Vagina (tissue), 2 donors: ENCODE data around the gene KIAA0753. TPM values are rescaled to one million over a fixed set of nuclear protein-coding genes. Genes with fewer than 3 reads are reported as not detected.

Experiments
- DNase-seq, 2 donors: peaks; one replicate each; pipeline ENCODE4 v3.0.0-alpha.2; 2017; ENCODE audit errors: extremely low spot score in 2 of 2
- H3K27ac ChIP-seq: fragments of 200-600 bp; sonication (generic); one replicate; pipeline ENCODE4 v1.5.1; 2019
- H3K27me3 ChIP-seq: fragments of 200-600 bp; sonication (generic); one replicate; pipeline ENCODE4 v1.5.1; 2019
- H3K36me3 ChIP-seq, 2 donors: fragments of 200-600 bp; sonication (generic); one replicate each; pipeline ENCODE4 v1.5.1; 2017 to 2019
- H3K4me1 ChIP-seq: fragments of 200-600 bp; sonication (generic); one replicate; pipeline ENCODE4 v1.5.1; 2019
- H3K4me3 ChIP-seq, 2 donors: fragments of 200-600 bp; sonication (generic); 1 replicate in 1 of 2; 2 replicates in 1 of 2; pipeline ENCODE4 v1.5.1; 2016 to 2019
- H3K9me3 ChIP-seq: fragments of 200-600 bp; sonication (generic); one replicate; pipeline ENCODE4 v1.5.1; 2019
- POLR2A ChIP-seq, 2 donors: fragments of 450-650 bp; IDR thresholded peaks; one replicate each; pipeline ENCODE4 v1.6.1; 2017; ENCODE audit warnings: antibody characterized with exemption in 2 of 2, mild to moderate bottlenecking in 2 of 2, moderate library complexity in 2 of 2
- POLR2AphosphoS5 ChIP-seq, 2 donors: sonication (generic); formaldehyde crosslinking; IDR thresholded peaks; one replicate each; pipeline ENCODE4 v1.9.0; 2017; ENCODE audit warnings: antibody characterized with exemption in 2 of 2, mild to moderate bottlenecking in 2 of 2, low read depth in 1 of 2; ENCODE audit not compliant: insufficient read depth in 1 of 2
- intact Hi-C: fragments of 100-400 bp; cut with DNase I; formaldehyde crosslinking; loops from one replicate; pipeline ENCODE4 v1.15.1; 2023
- total RNA-seq: library from RNA; depleted of rRNA; stranded (reverse); fragments of >200 nt; gene quantifications from one replicate; pipeline ENCODE4 v1.2.3, GENCODE V29; 2016
- TF ChIP-seq, protein P1 (sequence below), 3 experiments: fragments of 450-650 bp in 2 of 3; fragments of 200-600 bp in 1 of 3; sonication (generic) in 1 of 3; IDR thresholded peaks; one replicate each; pipeline ENCODE4 v1.5.1; 2017 to 2019; ENCODE audit warnings: antibody characterized with exemption in 3 of 3, mild to moderate bottlenecking in 2 of 3, moderate library complexity in 2 of 3

The KIAA0753 gene
- total RNA-seq, 1 donor from 2014 or later, result 14.5 TPM

DNA sequence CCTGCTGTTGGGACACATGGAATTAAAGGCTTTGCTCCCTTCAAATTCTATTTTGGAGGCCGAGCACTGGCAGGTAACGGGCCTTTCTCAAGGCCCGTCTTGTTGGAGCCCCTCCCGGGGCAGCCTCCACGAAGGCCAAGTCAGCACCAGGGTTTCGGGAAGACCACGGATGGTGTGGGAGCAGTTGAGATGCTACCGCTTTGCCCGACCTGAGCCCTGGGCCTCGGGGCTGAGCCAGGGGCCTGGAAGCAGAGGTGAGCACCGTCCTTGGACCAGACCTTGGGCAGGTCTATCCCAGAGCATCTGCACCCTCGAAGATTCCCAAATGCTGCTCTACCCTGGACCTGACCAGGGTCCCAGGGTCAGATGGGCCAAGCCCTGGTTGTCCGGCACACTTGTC lies 34.1 kb upstream of the KIAA0753 start:
- Histone ChIP-seq H3K27ac (no peak overlapping the region), H3K36me3 (no peaks in the 10 kb centered on the region), H3K27me3 (no peaks in the 10 kb centered on the region), H3K4me3 (no peak overlapping the region), H3K4me1 (no peaks in the 10 kb centered on the region), H3K9me3 (no peaks in the 10 kb centered on the region)
- intact Hi-C loops, result no loop called here
- TF ChIP-seq, protein P1, sequence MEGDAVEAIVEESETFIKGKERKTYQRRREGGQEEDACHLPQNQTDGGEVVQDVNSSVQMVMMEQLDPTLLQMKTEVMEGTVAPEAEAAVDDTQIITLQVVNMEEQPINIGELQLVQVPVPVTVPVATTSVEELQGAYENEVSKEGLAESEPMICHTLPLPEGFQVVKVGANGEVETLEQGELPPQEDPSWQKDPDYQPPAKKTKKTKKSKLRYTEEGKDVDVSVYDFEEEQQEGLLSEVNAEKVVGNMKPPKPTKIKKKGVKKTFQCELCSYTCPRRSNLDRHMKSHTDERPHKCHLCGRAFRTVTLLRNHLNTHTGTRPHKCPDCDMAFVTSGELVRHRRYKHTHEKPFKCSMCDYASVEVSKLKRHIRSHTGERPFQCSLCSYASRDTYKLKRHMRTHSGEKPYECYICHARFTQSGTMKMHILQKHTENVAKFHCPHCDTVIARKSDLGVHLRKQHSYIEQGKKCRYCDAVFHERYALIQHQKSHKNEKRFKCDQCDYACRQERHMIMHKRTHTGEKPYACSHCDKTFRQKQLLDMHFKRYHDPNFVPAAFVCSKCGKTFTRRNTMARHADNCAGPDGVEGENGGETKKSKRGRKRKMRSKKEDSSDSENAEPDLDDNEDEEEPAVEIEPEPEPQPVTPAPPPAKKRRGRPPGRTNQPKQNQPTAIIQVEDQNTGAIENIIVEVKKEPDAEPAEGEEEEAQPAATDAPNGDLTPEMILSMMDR (IDR thresholded peaks at IDR 0.05), result no peak
- no peak for TF ChIP-seq POLR2A (IDR thresholded peaks at IDR 0.05)
- DNase-seq, result no peak

DNA sequence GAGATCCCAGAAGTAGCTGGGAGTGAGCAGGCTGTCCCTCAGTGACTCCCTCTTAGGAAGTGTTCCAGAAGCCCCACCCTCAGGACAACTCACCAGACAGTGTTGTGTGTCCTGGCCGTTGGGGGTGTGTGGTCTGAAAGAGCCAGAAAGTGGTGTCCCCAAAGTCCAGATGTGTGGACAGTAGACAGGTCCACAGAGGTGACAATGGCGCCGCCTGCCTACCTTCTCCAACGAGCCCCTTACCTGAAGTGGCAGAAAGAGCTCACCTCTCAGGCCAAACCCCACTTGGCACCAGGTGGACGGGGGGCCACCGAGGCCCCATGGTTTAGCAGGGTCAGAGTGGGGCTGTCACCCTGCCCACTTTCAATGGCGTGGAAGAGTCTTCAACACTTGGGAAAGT lies 30.9 kb upstream of the KIAA0753 start:
- no peak overlapping the region for H3K27ac ChIP-seq
- TF ChIP-seq POLR2AphosphoS5 (IDR thresholded peaks at IDR 0.05; ENCODE audit: insufficient read depth in 1 of 2, low read depth in 1 of 2) (no peak), POLR2A (IDR thresholded peaks at IDR 0.05) (no peak)
- TF ChIP-seq, protein P1 (IDR thresholded peaks at IDR 0.05), result no peak
- no peaks in the 10 kb centered on the region for H3K27me3 ChIP-seq
- no peaks in the 10 kb centered on the region for H3K9me3 ChIP-seq
- no peak overlapping the region for H3K4me3 ChIP-seq
- H3K36me3 ChIP-seq, result no peaks in the 10 kb centered on the region
- no peak for DNase-seq
- no peaks in the 10 kb centered on the region for H3K4me1 ChIP-seq
- intact Hi-C loops, result no loop called here

DNA sequence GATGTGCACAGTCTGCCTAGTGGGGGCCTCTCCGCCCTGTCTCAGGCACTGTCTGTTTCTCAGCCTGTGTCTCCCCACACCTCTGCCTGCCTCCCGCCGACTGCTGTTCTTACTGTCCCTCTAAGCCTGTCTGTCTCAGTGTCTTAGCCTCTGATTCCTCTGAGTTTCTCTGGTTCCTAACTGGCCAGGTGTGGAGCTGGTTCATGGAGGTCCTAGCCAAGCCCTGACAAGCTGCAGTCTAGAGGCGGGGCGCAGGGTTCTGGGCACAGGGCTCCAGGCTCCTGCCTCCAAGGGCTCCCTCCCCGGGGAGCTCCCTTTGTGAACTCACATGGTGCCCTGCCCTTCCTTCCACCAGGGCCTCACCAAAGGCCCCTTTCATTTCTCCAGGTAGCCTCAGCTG lies 30.5 kb upstream of the KIAA0753 start:
- H3K27me3 ChIP-seq, result no peaks in the 10 kb centered on the region
- H3K27ac ChIP-seq, result no peak overlapping the region
- H3K4me3 ChIP-seq, result no peak overlapping the region
- TF ChIP-seq POLR2AphosphoS5 (IDR thresholded peaks at IDR 0.05; ENCODE audit: insufficient read depth in 1 of 2, low read depth in 1 of 2), result no peak
- TF ChIP-seq POLR2A (IDR thresholded peaks at IDR 0.05), result no peak
- TF ChIP-seq, protein P1 (IDR thresholded peaks at IDR 0.05), result no peak
- DNase-seq, result no peak
- no peaks in the 10 kb centered on the region for H3K9me3 ChIP-seq
- H3K4me1 ChIP-seq, result no peaks in the 10 kb centered on the region
- H3K36me3 ChIP-seq, result no peaks in the 10 kb centered on the region
- intact Hi-C loops, result no loop called here

DNA sequence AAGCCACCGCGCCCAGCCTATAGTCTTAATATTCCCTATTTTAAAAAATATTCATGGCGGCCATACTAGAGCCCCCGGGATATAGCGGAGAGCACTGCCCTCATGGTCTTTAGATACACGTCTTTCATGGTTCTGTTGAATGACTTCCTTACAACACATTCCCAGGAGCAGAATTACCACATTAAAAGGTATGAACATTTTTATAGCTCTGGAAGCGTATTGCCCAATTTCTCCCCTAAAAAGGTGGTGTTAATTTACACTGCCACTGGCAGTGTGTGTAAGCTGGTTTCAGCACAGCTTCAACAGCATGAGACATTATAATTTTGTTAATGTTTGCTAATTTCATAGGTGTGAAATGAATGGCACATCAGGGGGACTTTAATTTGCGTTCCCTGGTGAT lies 30.1 kb upstream of the KIAA0753 start:
- H3K36me3 ChIP-seq, result no peaks in the 10 kb centered on the region
- no peaks in the 10 kb centered on the region for H3K9me3 ChIP-seq
- no peaks in the 10 kb centered on the region for H3K27me3 ChIP-seq
- TF ChIP-seq POLR2A (IDR thresholded peaks at IDR 0.05), result no peak
- TF ChIP-seq, protein P1 (IDR thresholded peaks at IDR 0.05), result no peak
- TF ChIP-seq POLR2AphosphoS5 (IDR thresholded peaks at IDR 0.05; ENCODE audit: insufficient read depth in 1 of 2, low read depth in 1 of 2), result no peak
- no peak overlapping the region for H3K4me3 ChIP-seq
- DNase-seq, result no peak
- no peaks in the 10 kb centered on the region for H3K4me1 ChIP-seq
- intact Hi-C loops, result no loop called here
- H3K27ac ChIP-seq, result no peak overlapping the region

DNA sequence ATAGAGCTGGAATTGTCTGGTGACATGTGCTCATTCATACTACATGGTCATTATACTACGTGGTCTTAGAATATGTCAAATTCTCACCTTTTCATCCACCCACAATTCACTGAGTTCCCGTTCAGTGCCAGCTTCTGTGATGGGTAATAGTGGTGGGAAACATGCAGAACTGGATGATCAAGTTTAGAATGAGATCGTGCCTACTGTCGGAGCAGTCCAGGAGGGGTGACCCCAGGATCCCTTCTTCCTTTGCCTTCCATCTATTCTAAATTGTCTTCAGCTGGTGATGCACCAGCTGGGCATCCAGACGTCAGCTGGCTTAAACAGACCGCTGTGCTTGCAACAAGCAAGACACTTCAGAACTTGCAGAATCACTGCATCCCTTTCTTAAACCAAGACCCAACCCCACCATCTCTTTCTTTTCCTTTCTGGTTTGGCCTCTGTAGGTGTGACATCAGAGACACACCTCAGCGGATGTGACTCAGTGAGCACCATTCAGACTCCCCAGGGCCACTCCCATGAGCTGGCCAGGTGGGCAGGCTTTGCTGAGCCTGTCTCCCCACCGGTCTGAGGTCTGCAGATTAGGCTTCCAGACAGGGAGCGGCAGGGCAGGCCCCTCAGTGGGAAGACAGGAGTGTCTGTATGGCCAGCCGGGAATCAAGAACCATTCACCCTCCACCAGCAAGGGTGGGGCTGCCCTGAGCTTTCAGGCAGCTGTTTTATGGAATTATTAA lies 29.1 kb upstream of the KIAA0753 start:
- no peak for TF ChIP-seq POLR2A (IDR thresholded peaks at IDR 0.05)
- TF ChIP-seq POLR2AphosphoS5 (IDR thresholded peaks at IDR 0.05; ENCODE audit: insufficient read depth in 1 of 2, low read depth in 1 of 2), result peak in 1 of 2 donors; percentile 34
- Histone ChIP-seq H3K9me3 (no peaks in the 10 kb centered on the region), H3K27me3 (no peaks in the 10 kb centered on the region), H3K36me3 (no peaks in the 10 kb centered on the region), H3K4me1 (no peaks in the 10 kb centered on the region), H3K4me3 (no peak overlapping the region), H3K27ac (peak overlapping the region; percentile 2)
- peak in 1 of 2 donors; percentile 89 for DNase-seq
- intact Hi-C loops, result loop anchor here (10.0 kb wide), 2 partner anchors 165 to 335 kb away; partner anchors contain the start of gene TEKT1
